K562 (cell line): ENCODE data around the gene PRR7. TPM values are rescaled to one million over a fixed set of nuclear protein-coding genes. Genes with fewer than 3 reads are reported as not detected.

Experiments used
- CBFB ChIP-seq: sonication (generic); formaldehyde crosslinking; IDR thresholded peaks from 2 replicates; pipeline ENCODE4 v1.4.0; 2020; ENCODE audit warnings: mild to moderate bottlenecking, missing genetic modification reagents
- CHD1 ChIP-seq: fragments of 200-600 bp; sonication (generic); IDR thresholded peaks from one replicate; pipeline ENCODE4 v1.6.1; 2012; ENCODE audit warnings: mild to moderate bottlenecking, moderate library complexity, low read length, inconsistent platforms
- FOXJ3 ChIP-seq: sonication (generic); formaldehyde crosslinking; IDR thresholded peaks from 2 replicates; pipeline ENCODE4 v1.4.0; 2020; ENCODE audit warnings: mild to moderate bottlenecking, missing genetic modification reagents
- MBD2 ChIP-seq: sonication (generic); IDR thresholded peaks from 2 replicates; pipeline ENCODE4 v1.6.1; 2016; ENCODE audit warnings: low read depth, borderline replicate concordance
- RBM34 ChIP-seq: fragments of 200-400 bp; formaldehyde crosslinking; IDR thresholded peaks from 2 replicates; pipeline ENCODE4 v1.6.1; 2018; ENCODE audit warnings: low read length, borderline replicate concordance; ENCODE audit not compliant: insufficient read depth
- RUNX1 ChIP-seq: sonication (generic); IDR thresholded peaks from 2 replicates; pipeline ENCODE4 v1.6.1; 2016; ENCODE audit warnings: antibody characterized with exemption, low read depth
- SMC3 ChIP-seq: conservative IDR thresholded peaks from 2 replicates; pipeline ENCODE4 v1.6.1; 2011; ENCODE audit warnings: low read depth, low read length, improper control_type of control experiment; ENCODE audit not compliant: insufficient read depth
- TFAM ChIP-seq: fragments of 250-450 bp; sonication (Bioruptor Pico); conservative IDR thresholded peaks from 2 replicates; pipeline ENCODE4 v1.5.0; 2021; ENCODE audit warnings: mild to moderate bottlenecking, moderate library complexity
- WHSC1 ChIP-seq: IDR thresholded peaks from one replicate; pipeline ENCODE4 v1.6.1; 2012; ENCODE audit warnings: low read length, control low read depth, inconsistent platforms
- ZBED1 ChIP-seq: IDR thresholded peaks from 2 replicates; pipeline ENCODE4 v1.6.1; 2014
- ZNF12 ChIP-seq: sonication (generic); formaldehyde crosslinking; IDR thresholded peaks from 2 replicates; pipeline ENCODE4 v1.4.0; 2020; ENCODE audit warnings: mild to moderate bottlenecking, missing genetic modification reagents
- ZNF146 ChIP-seq: IDR thresholded peaks from one replicate; pipeline ENCODE4 v1.6.1; 2018; ENCODE audit warnings: missing compliant biosample characterization; ENCODE audit not compliant: unreplicated experiment
- ZNF175 ChIP-seq: fragments of 200-800 bp; sonication (Bioruptor generic); IDR thresholded peaks from 2 replicates; pipeline ENCODE4 v1.6.1; 2016; ENCODE audit warnings: low read depth, mild to moderate bottlenecking, missing genetic modification characterization, missing compliant biosample characterization
- ZNF717 ChIP-seq: fragments of 250-450 bp; sonication (Bioruptor Pico); IDR thresholded peaks from 2 replicates; pipeline ENCODE4 v1.5.0; 2021
- polyA plus RNA-seq, 8 experiments: library from polyadenylated mRNA; depleted of rRNA in 4 of 8; stranded (reverse) in 5 of 8; unstranded in 3 of 8; fragments of >200 nt; fragmentation: Nextera tagmentation in 2 of 8; fragmentation: Illumina TruSeq in 1 of 8; extraction: Ambion mirVana in 2 of 8; extraction: Trizol in 1 of 8; gene quantifications; 2 replicates each; pipeline versions ENCODE4 v1.2.1 to v1.2.3, GENCODE V29; 2011 to 2014; ENCODE audit warnings: inconsistent platforms in 1 of 8, missing spikeins in 1 of 8
- total RNA-seq, 7 experiments: library from RNA; depleted of rRNA in 6 of 7; stranded (reverse); fragments of >200 nt in 6 of 7; fragmentation: Illumina TruSeq in 2 of 7; extraction: Trizol in 2 of 7; gene quantifications; 2 replicates each; pipeline versions ENCODE4 v1.2.1 to v1.2.3, GENCODE V29; 2011 to 2021; ENCODE audit warnings: low replicate concordance in 1 of 7
- TF ChIP-seq, protein P1 (sequence below): fragments of 450-650 bp; IDR thresholded peaks from 2 replicates; pipeline ENCODE4 v1.6.1; 2017; ENCODE audit warnings: antibody characterized with exemption, mild to moderate bottlenecking
- TF ChIP-seq, protein P2 (sequence below), 2 experiments: fragments of 450-650 bp in 1 of 2; sonication (generic) in 1 of 2; formaldehyde crosslinking; conservative IDR thresholded peaks; 2 replicates each; pipeline versions ENCODE4 v1.4.0 to v1.8.1; 2020 to 2022; ENCODE audit warnings: mild to moderate bottlenecking in 1 of 2, missing genetic modification reagents in 1 of 2
- TF ChIP-seq, protein P3 (sequence below): fragments of 200-800 bp; sonication (Bioruptor generic); IDR thresholded peaks from 2 replicates; pipeline ENCODE4 v1.6.1; 2017; ENCODE audit warnings: missing genetic modification characterization, missing compliant biosample characterization
- TF ChIP-seq, protein P4 (sequence below): sonication (generic); formaldehyde crosslinking; IDR thresholded peaks from 2 replicates; pipeline ENCODE4 v1.8.1; 2023; ENCODE audit warnings: mild to moderate bottlenecking, missing genetic modification reagents

Gene PRR7
- total and polyA plus RNA-seq, 9 of the 15 experiments (the other 6 are each of a cell fraction or from before 2014, with no cell fraction given): 0.80 to 11.3 (median 10.4) TPM; not detected in 4

DNA sequence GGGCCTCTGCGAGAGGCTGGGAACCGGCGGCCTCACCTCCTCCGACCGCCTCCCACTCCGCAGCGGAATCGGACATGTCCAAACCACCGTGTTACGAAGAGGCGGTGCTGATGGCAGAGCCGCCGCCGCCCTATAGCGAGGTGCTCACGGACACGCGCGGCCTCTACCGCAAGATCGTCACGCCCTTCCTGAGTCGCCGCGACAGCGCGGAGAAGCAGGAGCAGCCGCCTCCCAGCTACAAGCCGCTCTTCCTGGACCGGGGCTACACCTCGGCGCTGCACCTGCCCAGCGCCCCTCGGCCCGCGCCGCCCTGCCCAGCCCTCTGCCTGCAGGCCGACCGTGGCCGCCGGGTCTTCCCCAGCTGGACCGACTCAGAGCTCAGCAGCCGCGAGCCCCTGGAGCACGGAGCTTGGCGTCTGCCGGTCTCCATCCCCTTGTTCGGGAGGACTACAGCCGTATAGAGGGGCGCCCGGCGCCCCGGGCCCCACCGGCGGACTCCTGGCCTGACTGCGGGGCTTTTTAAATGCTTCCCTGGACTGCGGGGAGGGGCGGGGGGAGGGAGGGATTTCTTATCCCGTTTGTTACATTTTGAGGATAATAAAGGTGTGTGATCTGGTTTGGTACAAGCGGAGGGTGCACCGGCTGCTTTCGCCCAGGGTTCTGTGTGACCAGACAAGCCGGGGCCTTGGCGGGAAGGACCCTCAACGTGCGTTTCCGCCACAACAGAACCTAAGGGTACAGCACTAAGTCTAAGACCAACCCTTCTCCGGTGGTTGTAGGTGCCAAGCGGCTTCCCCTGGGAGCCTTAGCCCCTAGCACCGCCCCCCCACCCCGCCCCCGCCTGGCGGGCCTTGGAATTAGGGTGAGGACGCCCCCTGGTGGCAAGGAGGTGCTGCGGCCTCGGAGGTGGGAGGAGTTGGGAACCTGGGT is 9.3 kb downstream of the PRR7 start (continued):
- TF ChIP-seq, protein P1, sequence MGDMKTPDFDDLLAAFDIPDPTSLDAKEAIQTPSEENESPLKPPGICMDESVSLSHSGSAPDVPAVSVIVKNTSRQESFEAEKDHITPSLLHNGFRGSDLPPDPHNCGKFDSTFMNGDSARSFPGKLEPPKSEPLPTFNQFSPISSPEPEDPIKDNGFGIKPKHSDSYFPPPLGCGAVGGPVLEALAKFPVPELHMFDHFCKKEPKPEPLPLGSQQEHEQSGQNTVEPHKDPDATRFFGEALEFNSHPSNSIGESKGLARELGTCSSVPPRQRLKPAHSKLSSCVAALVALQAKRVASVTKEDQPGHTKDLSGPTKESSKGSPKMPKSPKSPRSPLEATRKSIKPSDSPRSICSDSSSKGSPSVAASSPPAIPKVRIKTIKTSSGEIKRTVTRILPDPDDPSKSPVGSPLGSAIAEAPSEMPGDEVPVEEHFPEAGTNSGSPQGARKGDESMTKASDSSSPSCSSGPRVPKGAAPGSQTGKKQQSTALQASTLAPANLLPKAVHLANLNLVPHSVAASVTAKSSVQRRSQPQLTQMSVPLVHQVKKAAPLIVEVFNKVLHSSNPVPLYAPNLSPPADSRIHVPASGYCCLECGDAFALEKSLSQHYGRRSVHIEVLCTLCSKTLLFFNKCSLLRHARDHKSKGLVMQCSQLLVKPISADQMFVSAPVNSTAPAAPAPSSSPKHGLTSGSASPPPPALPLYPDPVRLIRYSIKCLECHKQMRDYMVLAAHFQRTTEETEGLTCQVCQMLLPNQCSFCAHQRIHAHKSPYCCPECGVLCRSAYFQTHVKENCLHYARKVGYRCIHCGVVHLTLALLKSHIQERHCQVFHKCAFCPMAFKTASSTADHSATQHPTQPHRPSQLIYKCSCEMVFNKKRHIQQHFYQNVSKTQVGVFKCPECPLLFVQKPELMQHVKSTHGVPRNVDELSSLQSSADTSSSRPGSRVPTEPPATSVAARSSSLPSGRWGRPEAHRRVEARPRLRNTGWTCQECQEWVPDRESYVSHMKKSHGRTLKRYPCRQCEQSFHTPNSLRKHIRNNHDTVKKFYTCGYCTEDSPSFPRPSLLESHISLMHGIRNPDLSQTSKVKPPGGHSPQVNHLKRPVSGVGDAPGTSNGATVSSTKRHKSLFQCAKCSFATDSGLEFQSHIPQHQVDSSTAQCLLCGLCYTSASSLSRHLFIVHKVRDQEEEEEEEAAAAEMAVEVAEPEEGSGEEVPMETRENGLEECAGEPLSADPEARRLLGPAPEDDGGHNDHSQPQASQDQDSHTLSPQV: 0 out of 2 replicates have a peak, but pooled peaks have one; percentile 26
- TF ChIP-seq WHSC1 (no peak), MBD2 (no peak; the same call in 1 of the 2 replicates), CBFB (CRISPR knock-in tag) (no peak), SMC3 (peak; percentile 67), CHD1 (peak; percentile 79), FOXJ3 (no peak), RBM34 (0 out of 2 replicates have a peak, but pooled peaks have one; percentile 68), TFAM (no peak), ZBED1 (0 out of 2 replicates have a peak, but pooled peaks have one; percentile 26), RUNX1 (no peak), ZNF146 (CRISPR knock-in tag) (no peak), ZNF175 (CRISPR knock-in tag) (no peak), ZNF717 (CRISPR knock-in tag) (no peak), ZNF12 (CRISPR knock-in tag) (no peak)
- TF ChIP-seq, protein P2, sequence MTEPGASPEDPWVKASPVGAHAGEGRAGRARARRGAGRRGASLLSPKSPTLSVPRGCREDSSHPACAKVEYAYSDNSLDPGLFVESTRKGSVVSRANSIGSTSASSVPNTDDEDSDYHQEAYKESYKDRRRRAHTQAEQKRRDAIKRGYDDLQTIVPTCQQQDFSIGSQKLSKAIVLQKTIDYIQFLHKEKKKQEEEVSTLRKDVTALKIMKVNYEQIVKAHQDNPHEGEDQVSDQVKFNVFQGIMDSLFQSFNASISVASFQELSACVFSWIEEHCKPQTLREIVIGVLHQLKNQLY (CRISPR knock-in tag; conservative IDR thresholded peaks at IDR 0.05): no peak
- TF ChIP-seq, protein P3, sequence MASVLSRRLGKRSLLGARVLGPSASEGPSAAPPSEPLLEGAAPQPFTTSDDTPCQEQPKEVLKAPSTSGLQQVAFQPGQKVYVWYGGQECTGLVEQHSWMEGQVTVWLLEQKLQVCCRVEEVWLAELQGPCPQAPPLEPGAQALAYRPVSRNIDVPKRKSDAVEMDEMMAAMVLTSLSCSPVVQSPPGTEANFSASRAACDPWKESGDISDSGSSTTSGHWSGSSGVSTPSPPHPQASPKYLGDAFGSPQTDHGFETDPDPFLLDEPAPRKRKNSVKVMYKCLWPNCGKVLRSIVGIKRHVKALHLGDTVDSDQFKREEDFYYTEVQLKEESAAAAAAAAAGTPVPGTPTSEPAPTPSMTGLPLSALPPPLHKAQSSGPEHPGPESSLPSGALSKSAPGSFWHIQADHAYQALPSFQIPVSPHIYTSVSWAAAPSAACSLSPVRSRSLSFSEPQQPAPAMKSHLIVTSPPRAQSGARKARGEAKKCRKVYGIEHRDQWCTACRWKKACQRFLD (CRISPR knock-in tag): no peak
- TF ChIP-seq, protein P4, sequence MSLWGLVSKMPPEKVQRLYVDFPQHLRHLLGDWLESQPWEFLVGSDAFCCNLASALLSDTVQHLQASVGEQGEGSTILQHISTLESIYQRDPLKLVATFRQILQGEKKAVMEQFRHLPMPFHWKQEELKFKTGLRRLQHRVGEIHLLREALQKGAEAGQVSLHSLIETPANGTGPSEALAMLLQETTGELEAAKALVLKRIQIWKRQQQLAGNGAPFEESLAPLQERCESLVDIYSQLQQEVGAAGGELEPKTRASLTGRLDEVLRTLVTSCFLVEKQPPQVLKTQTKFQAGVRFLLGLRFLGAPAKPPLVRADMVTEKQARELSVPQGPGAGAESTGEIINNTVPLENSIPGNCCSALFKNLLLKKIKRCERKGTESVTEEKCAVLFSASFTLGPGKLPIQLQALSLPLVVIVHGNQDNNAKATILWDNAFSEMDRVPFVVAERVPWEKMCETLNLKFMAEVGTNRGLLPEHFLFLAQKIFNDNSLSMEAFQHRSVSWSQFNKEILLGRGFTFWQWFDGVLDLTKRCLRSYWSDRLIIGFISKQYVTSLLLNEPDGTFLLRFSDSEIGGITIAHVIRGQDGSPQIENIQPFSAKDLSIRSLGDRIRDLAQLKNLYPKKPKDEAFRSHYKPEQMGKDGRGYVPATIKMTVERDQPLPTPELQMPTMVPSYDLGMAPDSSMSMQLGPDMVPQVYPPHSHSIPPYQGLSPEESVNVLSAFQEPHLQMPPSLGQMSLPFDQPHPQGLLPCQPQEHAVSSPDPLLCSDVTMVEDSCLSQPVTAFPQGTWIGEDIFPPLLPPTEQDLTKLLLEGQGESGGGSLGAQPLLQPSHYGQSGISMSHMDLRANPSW: no peak; the same call in 1 of the 2 replicates
